ENCODE results near the gene HNF4A.

HNF4A gene

DNA sequence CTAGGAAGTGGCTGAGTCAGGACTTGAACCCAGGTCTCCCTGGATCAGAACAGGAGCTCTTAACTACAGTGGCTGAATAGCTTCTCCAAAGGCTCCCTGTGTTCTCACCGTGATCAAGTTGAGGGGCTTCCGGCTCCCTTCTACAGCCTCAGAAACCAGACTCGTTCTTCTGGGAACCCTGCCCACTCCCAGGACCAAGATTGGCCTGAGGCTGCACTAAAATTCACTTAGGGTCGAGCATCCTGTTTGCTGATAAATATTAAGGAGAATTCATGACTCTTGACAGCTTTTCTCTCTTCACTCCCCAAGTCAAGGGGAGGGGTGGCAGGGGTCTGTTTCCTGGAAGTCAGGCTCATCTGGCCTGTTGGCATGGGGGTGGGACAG, 75.6 kb downstream of the HNF4A start:
- no peak overlapping the region for H3K4me3 ChIP-seq (ENCODE audit: low read length)
- DNase-seq (ENCODE audit: low read depth), result no peak
- TF ChIP-seq, protein P1, sequence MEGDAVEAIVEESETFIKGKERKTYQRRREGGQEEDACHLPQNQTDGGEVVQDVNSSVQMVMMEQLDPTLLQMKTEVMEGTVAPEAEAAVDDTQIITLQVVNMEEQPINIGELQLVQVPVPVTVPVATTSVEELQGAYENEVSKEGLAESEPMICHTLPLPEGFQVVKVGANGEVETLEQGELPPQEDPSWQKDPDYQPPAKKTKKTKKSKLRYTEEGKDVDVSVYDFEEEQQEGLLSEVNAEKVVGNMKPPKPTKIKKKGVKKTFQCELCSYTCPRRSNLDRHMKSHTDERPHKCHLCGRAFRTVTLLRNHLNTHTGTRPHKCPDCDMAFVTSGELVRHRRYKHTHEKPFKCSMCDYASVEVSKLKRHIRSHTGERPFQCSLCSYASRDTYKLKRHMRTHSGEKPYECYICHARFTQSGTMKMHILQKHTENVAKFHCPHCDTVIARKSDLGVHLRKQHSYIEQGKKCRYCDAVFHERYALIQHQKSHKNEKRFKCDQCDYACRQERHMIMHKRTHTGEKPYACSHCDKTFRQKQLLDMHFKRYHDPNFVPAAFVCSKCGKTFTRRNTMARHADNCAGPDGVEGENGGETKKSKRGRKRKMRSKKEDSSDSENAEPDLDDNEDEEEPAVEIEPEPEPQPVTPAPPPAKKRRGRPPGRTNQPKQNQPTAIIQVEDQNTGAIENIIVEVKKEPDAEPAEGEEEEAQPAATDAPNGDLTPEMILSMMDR (conservative IDR thresholded peaks at IDR 0.05; ENCODE audit: low read depth, low read length), result no peak

DNA sequence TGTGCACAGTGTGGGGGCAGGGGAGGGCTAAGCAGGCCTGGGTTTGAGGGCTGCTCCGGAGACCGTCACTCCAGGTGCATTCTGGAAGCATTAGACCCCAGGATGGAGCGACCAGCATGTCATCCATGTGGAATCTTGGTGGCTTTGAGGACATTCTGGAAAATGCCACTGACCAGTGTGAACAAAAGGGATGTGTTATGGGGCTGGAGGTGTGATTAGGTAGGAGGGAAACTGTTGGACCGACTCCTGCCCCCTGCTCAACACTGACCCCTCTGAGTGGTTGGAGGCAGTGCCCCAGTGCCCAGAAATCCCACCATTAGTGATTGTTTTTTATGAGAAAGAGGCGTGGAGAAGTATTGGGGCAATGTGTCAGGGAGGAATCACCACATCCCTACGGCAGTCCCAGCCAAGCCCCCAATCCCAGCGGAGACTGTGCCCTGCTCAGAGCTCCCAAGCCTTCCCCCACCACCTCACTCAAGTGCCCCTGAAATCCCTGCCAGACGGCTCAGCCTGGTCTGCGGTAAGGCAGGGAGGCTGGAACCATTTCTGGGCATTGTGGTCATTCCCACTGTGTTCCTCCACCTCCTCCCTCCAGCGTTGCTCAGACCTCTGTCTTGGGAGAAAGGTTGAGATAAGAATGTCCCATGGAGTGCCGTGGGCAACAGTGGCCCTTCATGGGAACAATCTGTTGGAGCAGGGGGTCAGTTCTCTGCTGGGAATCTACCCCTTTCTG, 76.2 kb downstream of the HNF4A start:
- no peak for DNase-seq (ENCODE audit: low read depth)
- no peak overlapping the region for H3K4me3 ChIP-seq (ENCODE audit: low read length)
- TF ChIP-seq, protein P1 (conservative IDR thresholded peaks at IDR 0.05; ENCODE audit: low read depth, low read length), result peak; percentile 8

DNA sequence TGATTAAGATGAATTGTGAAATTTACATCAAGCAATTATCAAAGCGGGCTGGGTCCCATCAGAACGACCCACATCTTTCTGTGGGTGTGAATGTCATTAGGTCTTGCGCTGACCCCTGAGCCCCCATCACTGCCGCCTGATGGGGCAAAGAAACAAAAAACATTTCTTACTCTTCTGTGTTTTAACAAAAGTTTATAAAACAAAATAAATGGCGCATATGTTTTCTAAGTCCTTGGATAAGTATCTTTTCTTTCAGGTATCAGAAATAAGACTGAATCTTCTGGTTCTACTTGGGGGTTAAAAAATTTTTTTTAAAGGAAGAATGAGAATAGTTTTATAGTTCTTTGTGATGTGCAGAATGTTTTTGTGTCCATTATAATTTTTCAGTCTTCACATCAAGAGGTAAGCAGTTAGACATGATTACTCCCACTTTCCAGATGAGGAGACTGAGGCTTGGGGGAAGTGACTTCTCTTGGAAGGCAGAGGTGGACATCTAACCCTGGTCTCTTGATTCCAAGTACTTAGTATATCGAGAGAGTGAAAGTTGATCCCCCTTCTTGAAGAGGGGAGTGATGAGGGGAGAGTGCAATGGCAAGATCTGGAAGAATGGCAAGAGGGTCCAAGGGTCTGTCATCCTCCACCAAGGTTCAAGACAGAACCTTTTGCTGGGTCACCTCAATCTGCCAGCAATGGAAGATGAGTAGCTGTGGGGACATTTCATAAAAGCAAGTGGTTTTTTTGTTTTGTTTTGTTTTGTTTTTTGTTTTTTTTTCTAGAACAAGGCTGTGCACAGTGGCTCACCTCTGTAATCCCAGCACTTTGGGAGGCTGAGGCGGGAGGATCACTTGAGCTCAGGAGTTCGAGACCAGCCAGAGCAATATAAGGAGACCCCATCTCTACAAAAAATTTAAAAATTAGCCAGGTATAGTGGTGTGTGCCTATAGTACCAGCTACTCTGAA, 77.4 kb downstream of the HNF4A start:
- TF ChIP-seq, protein P1 (conservative IDR thresholded peaks at IDR 0.05; ENCODE audit: low read depth, low read length), result no peak
- no peak overlapping the region for H3K4me3 ChIP-seq (ENCODE audit: low read length)
- no peak for DNase-seq (ENCODE audit: low read depth)

DNA sequence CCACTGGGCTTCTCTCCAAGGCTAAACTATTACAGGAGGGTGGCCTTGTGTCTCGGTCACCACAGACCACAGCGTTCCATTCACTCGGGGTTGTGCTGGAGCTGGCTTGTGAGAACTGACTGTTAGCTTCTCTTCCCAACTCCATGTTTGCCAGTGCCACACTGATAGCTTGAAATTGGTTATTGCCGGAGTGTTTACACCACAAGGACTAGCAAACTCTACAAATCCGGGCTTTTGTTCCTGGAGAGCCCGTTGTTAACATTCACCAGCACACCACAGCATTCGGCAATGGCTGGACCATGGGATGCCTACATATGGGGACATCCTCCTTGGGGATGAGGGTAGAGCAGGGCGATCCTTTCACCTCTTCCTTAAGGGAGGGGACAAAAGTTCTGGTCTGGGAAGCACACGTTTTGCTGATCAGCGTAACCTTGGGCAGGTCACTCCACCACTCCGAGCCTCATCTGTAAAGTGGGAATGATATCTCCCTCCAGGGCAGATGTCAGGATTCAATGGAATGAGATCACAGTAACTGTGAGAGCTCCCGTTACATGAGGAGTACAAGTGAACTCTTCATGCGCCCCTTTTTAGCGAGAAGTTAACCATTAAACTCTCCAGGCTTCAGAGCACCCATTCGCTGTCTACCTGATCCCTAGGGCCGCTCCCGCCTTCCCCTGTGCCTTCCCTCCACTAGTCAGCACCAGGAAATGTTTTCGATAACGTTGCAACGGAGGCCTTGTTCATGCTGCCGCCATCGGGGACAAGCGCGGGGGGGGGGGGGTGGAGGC, 78.4 kb downstream of the HNF4A start:
- TF ChIP-seq, protein P1 (conservative IDR thresholded peaks at IDR 0.05; ENCODE audit: low read depth, low read length), result no peak
- DNase-seq (ENCODE audit: low read depth), result no peak
- H3K4me3 ChIP-seq (ENCODE audit: low read length), result no peak overlapping the region

DNA sequence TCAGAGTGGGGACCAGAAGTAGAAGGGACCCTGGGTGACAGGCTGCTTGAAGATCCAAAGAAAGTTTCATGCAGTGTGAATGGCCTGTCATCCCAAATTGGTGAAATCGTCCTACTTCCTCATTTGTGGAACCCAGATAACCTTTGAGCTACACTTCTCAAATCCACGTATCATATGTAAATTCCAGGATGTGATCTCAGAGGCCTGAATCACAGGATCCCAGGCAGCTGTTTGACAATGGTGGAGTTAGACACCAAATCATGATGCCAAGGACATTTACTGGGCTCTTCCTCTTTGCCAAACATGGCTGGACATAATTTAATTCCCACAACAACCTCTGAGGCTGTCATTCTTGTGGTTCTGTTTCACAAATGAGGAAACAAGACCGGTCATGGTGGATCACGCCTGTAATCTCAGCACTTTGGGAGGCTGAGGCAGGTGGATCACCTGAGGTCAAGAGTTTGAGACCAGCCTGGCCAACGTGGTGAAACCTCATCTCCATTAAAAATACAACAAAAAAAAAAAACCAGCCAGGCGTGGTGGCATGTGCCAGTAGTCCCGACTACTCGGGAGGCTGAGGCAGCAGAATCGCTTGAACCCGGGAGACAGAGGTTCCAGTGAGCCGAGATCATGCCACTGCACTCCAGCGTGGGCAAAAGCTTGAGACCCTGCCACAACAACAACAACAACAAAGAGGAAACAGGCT, 80.3 kb downstream of the HNF4A start:
- H3K4me3 ChIP-seq (ENCODE audit: low read length), result no peak overlapping the region
- TF ChIP-seq, protein P1 (conservative IDR thresholded peaks at IDR 0.05; ENCODE audit: low read depth, low read length), result no peak
- DNase-seq (ENCODE audit: low read depth), result no peak

DNA sequence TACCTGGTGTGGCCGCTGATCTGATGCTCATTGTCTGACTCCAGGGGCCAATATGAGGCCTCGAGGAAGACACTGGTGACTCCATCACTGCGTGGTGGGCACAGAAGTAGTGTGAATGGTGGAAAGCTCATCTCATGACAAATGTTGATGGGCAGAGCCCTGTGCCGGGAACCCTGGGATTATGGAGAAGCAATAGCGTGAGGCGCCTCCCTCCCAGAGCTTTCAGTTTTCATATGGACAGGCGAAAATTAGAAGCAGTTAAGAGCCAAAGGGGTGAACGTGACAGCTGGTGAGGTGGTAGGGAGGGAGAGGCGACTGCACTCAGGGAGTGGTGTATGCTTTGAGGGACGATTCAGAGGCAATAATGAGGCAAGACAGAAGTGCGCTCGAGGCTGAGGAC, 80.9 kb downstream of the HNF4A start:
- TF ChIP-seq, protein P1 (conservative IDR thresholded peaks at IDR 0.05; ENCODE audit: low read depth, low read length), result no peak
- no peak overlapping the region for H3K4me3 ChIP-seq (ENCODE audit: low read length)
- no peak for DNase-seq (ENCODE audit: low read depth)
